Activated CD4-positive, alpha-beta T cell treated with anti-CD3 and anti-CD28 coated beads, Interleukin-2, amount 10 ng/mL, durations not matched to agents 24 days and 14 days (primary cell): Measurements from ENCODE around the gene RALGAPA2. TPM values are rescaled to one million over a fixed set of nuclear protein-coding genes. Genes with fewer than 3 reads are reported as not detected.

Experiments
- DNase-seq: peaks from one replicate; pipeline ENCODE4 v3.0.0; 2022
- H3K27ac Mint-ChIP-seq: one replicate; pipeline ENCODE4 v1.8.0; 2022; ENCODE audit warnings: mild to moderate bottlenecking, mixed read lengths
- H3K27me3 Mint-ChIP-seq: one replicate; pipeline ENCODE4 v1.8.0; 2022; ENCODE audit warnings: mixed read lengths
- H3K36me3 Mint-ChIP-seq: one replicate; pipeline ENCODE4 v1.8.0; 2022; ENCODE audit warnings: low read depth, mild to moderate bottlenecking, mixed read lengths
- H3K4me1 Mint-ChIP-seq: one replicate; pipeline ENCODE4 v1.8.0; 2021; ENCODE audit warnings: mixed read lengths
- H3K4me3 Mint-ChIP-seq: one replicate; pipeline ENCODE4 v1.8.0; 2022; ENCODE audit warnings: mild to moderate bottlenecking, moderate library complexity, mixed read lengths
- H3K9me3 Mint-ChIP-seq: one replicate; pipeline ENCODE4 v1.8.0; 2021; ENCODE audit warnings: mixed read lengths
- intact Hi-C: fragments of 100-400 bp; cut with micrococcal nuclease; formaldehyde crosslinking; loops from one replicate; pipeline ENCODE4 v1.15.1; 2023
- total RNA-seq: library from RNA; stranded (reverse); gene quantifications from 2 replicates; pipeline ENCODE4 v1.2.3, GENCODE V29; 2022

RALGAPA2 gene
- total RNA-seq, 1 donor from 2014 or later = 18.7 TPM

- no peaks in the 10 kb centered on the region for H3K4me1 Mint-ChIP-seq
- peak; percentile 66 for DNase-seq
- H3K27ac Mint-ChIP-seq = no peak overlapping the region
- no peaks in the 10 kb centered on the region for H3K27me3 Mint-ChIP-seq
- H3K36me3 Mint-ChIP-seq = peaks cover 13% of the 10 kb centered on the region
- intact Hi-C loops = loop anchor here (1.0 to 5.0 kb wide), 2 partner anchors 461 to 509 kb away; no protein-coding TSS in a partner anchor
- no peak overlapping the region for H3K4me3 Mint-ChIP-seq
- no peaks in the 10 kb centered on the region for H3K9me3 Mint-ChIP-seq
Measured at GRCh38 chr20:20593447-20594170, 118.8 kb downstream of the RALGAPA2 start.

DNA sequence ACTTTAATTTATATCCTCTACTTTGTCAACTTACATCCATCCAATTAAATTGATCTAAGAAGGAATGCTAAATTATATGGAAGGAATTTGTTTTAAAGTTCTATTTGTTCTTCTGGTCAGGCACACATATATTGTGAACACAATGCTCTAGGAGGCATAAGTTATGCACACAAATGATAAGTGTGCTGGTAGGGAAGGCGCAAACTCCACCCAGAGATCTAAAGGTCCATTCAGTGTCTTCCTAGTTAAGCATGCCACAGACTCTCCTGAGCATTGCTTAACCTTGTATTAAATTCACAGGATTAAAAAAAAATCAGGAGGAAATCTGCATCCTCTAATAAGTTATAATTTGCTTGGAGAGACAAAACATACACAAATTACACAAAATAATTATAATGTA, 127.3 kb downstream of the RALGAPA2 start:
- no peak overlapping the region for H3K4me3 Mint-ChIP-seq
- intact Hi-C loops = no loop called here
- H3K27ac Mint-ChIP-seq = no peak overlapping the region
- peaks cover 35% of the 10 kb centered on the region for H3K36me3 Mint-ChIP-seq
- no peak for DNase-seq
- H3K27me3 Mint-ChIP-seq = no peaks in the 10 kb centered on the region
- peaks cover 7% of the 10 kb centered on the region for H3K4me1 Mint-ChIP-seq
- no peaks in the 10 kb centered on the region for H3K9me3 Mint-ChIP-seq

- Mint-ChIP-seq H3K4me3 (no peak overlapping the region), H3K9me3 (no peaks in the 10 kb centered on the region), H3K4me1 (peaks cover 16% of the 10 kb centered on the region), H3K27me3 (no peaks in the 10 kb centered on the region), H3K27ac (no peak overlapping the region), H3K36me3 (peaks cover 30% of the 10 kb centered on the region)
- intact Hi-C loops = no loop called here
- no peak for DNase-seq
Measured at GRCh38 chr20:20582734-20583133, 129.7 kb downstream of the RALGAPA2 start.

GRCh38 chr20:20580139-20580538, 132.3 kb downstream of the RALGAPA2 start:
- intact Hi-C loops = no loop called here
- Mint-ChIP-seq H3K27ac (no peak overlapping the region), H3K4me1 (peaks cover 10% of the 10 kb centered on the region)

DNA sequence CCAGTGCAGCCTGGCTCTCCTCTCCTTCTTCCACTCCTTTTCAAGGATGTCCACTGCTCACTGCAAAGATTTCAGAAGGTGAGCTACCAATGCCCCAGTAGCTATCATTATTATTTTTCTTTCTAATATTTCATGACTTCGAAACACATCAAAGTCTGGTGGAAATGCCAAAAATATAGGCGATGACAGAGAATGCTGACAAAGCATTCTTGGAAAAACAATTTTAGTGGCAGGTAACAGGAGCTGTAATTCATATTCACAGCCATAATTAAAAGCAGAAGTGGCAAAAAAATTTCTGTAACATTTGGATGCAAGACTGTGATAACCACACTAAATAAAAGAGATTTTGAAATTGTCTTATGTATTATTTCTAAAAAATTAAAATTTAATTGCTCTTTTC, 133.6 kb downstream of the RALGAPA2 start:
- H3K36me3 Mint-ChIP-seq = peaks cover 29% of the 10 kb centered on the region
- H3K27ac Mint-ChIP-seq = no peak overlapping the region
- no peaks in the 10 kb centered on the region for H3K27me3 Mint-ChIP-seq
- H3K4me3 Mint-ChIP-seq = no peak overlapping the region
- DNase-seq = no peak
- intact Hi-C loops = no loop called here
- no peaks in the 10 kb centered on the region for H3K9me3 Mint-ChIP-seq
- H3K4me1 Mint-ChIP-seq = peaks cover 10% of the 10 kb centered on the region

More at GRCh38 chr20:20580139-20580538, 132.3 kb downstream of the RALGAPA2 start:
- no peak for DNase-seq
- H3K4me3 Mint-ChIP-seq = no peak overlapping the region
- peaks cover 25% of the 10 kb centered on the region for H3K36me3 Mint-ChIP-seq
- H3K27me3 Mint-ChIP-seq = no peaks in the 10 kb centered on the region
- H3K9me3 Mint-ChIP-seq = no peaks in the 10 kb centered on the region

GRCh38 chr20:20573797-20574196, 138.6 kb downstream of the RALGAPA2 start:
- Mint-ChIP-seq H3K27ac (no peak overlapping the region), H3K36me3 (peaks cover 17% of the 10 kb centered on the region), H3K9me3 (no peaks in the 10 kb centered on the region), H3K27me3 (no peaks in the 10 kb centered on the region), H3K4me3 (no peak overlapping the region), H3K4me1 (no peaks in the 10 kb centered on the region)
- DNase-seq = no peak
- intact Hi-C loops = no loop called here

- Mint-ChIP-seq H3K27ac (no peak overlapping the region), H3K4me3 (no peak overlapping the region), H3K9me3 (no peaks in the 10 kb centered on the region), H3K27me3 (no peaks in the 10 kb centered on the region), H3K36me3 (peaks cover 15% of the 10 kb centered on the region), H3K4me1 (peaks cover 8% of the 10 kb centered on the region)
- no peak for DNase-seq
- intact Hi-C loops = no loop called here
Measured at GRCh38 chr20:20571068-20571780, 141.2 kb downstream of the RALGAPA2 start.

DNA sequence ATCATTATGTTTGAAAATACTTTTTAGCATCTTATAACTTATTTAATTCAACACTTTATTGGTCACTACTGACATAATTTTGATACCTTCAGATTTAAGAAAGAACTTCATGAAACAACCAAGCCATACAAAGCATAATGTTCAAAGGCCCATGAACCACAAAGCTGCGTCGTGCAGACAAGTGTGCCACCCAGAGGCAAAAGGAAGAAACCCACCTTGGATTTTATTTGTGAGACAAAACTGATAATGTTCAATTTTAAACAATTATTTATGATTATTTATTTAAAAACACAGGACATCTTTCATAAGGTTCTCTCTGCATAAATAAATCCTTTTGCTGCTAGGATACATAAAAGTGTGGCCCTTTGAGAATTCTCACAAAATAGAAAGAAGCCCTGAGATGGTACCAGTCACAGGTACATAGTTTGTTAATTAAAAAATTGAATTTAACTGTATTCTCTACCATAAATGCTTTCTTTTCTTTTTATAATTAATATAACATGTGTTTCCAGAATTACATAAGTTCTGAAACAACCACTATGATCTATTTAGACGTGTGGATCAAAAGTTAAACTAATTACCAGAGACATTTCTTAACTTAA, 143.7 kb downstream of the RALGAPA2 start:
- Mint-ChIP-seq H3K27ac (no peak overlapping the region), H3K36me3 (peaks cover 13% of the 10 kb centered on the region), H3K4me3 (no peak overlapping the region), H3K4me1 (peaks cover 12% of the 10 kb centered on the region), H3K9me3 (no peaks in the 10 kb centered on the region), H3K27me3 (no peaks in the 10 kb centered on the region)
- DNase-seq = peak; percentile 73
- intact Hi-C loops = loop anchor here (1.0 to 2.0 kb wide), 5 partner anchors 18 to 484 kb away; no protein-coding TSS in a partner anchor

GRCh38 chr20:20567712-20568111, 144.7 kb downstream of the RALGAPA2 start:
- Mint-ChIP-seq H3K4me1 (peaks cover 14% of the 10 kb centered on the region), H3K9me3 (no peaks in the 10 kb centered on the region), H3K36me3 (peaks cover 13% of the 10 kb centered on the region), H3K27me3 (no peaks in the 10 kb centered on the region), H3K4me3 (no peak overlapping the region), H3K27ac (no peak overlapping the region)
- intact Hi-C loops = loop anchor here (1.0 to 2.0 kb wide), 5 partner anchors 17 to 483 kb away; no protein-coding TSS in a partner anchor
- DNase-seq = no peak

- Mint-ChIP-seq H3K4me1 (peaks cover 20% of the 10 kb centered on the region), H3K9me3 (no peaks in the 10 kb centered on the region), H3K4me3 (no peak overlapping the region), H3K36me3 (peaks cover 10% of the 10 kb centered on the region), H3K27ac (no peak overlapping the region), H3K27me3 (no peaks in the 10 kb centered on the region)
- intact Hi-C loops = no loop called here
- DNase-seq = no peak
Measured at GRCh38 chr20:20566516-20566915, 145.9 kb downstream of the RALGAPA2 start.

DNA sequence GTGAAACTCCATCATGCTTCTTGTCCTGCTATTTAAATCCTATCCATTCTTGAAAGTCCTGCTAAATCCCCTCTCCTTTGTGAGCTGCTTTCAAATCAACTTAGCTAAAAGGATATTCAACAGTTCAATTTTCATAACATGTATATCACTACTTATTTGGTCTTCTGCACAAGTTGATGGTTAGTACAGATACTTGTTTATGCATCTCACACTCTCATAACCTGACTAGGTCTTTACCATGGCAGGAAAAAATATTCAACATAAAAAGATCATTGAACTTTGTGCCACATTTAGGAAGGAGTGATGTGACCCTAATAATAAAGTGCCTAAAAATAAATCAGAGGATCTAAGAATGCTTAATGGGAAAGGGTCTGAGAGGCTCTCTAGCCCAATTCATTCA, 148.2 kb downstream of the RALGAPA2 start:
- Mint-ChIP-seq H3K36me3 (peaks cover 17% of the 10 kb centered on the region), H3K4me1 (peaks cover 24% of the 10 kb centered on the region), H3K9me3 (no peaks in the 10 kb centered on the region), H3K27me3 (no peaks in the 10 kb centered on the region), H3K27ac (peak overlapping the region; percentile 26), H3K4me3 (no peak overlapping the region)
- DNase-seq = no peak
- intact Hi-C loops = no loop called here

- no peak for DNase-seq
- Mint-ChIP-seq H3K9me3 (no peaks in the 10 kb centered on the region), H3K4me3 (no peak overlapping the region), H3K36me3 (peaks cover 19% of the 10 kb centered on the region), H3K4me1 (peaks cover 22% of the 10 kb centered on the region), H3K27ac (peak overlapping the region; percentile 12), H3K27me3 (no peaks in the 10 kb centered on the region)
- intact Hi-C loops = no loop called here
Measured at GRCh38 chr20:20562507-20562906, 149.9 kb downstream of the RALGAPA2 start.

GRCh38 chr20:20561841-20562240, 150.6 kb downstream of the RALGAPA2 start:
- peaks cover 20% of the 10 kb centered on the region for H3K36me3 Mint-ChIP-seq
- intact Hi-C loops = no loop called here

DNA sequence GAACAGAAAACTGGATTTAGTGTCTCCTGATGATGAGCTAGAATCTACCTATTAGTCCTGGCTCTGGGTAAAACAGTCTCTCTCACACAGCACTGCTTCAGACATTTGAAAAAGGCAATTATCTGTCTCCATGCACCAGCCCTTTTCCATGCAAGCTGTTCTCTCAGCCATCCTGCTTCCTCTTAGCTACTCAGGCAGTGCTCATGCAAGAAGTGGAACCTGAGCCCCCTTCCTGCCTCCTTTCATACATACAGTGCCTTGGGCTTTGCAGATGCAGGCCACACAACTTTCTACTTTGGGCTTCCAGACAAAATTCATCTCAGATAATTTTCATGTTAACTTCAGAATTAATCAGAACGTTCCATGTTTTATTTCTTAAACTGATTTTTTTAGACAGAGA, 151.3 kb downstream of the RALGAPA2 start:
- no peaks in the 10 kb centered on the region for H3K27me3 Mint-ChIP-seq
- no peak overlapping the region for H3K4me3 Mint-ChIP-seq
- H3K27ac Mint-ChIP-seq = no peak overlapping the region
- no peak for DNase-seq
- H3K9me3 Mint-ChIP-seq = no peaks in the 10 kb centered on the region
- H3K4me1 Mint-ChIP-seq = peaks cover 16% of the 10 kb centered on the region
- peaks cover 23% of the 10 kb centered on the region for H3K36me3 Mint-ChIP-seq
- intact Hi-C loops = no loop called here

More at GRCh38 chr20:20561841-20562240, 150.6 kb downstream of the RALGAPA2 start:
- DNase-seq = no peak
- H3K4me3 Mint-ChIP-seq = no peak overlapping the region
- H3K27me3 Mint-ChIP-seq = no peaks in the 10 kb centered on the region
- H3K9me3 Mint-ChIP-seq = no peaks in the 10 kb centered on the region
- H3K4me1 Mint-ChIP-seq = peaks cover 19% of the 10 kb centered on the region
- H3K27ac Mint-ChIP-seq = peak overlapping the region; percentile 17
